Measurements from ENCODE around the gene CDC42BPA.

The CDC42BPA gene

GRCh38 chr1:226976276-226976977 is 341.9 kb downstream of the CDC42BPA start:
- DNase-seq, result no peak

- DNase-seq, result no peak
Observed at GRCh38 chr1:226975259-226976250, 342.7 kb downstream of the CDC42BPA start.

- no peak for DNase-seq
Observed at GRCh38 chr1:226974544-226975258, 343.6 kb downstream of the CDC42BPA start.

- DNase-seq, result no peak
Observed at GRCh38 chr1:226973898-226974543, 344.3 kb downstream of the CDC42BPA start.

GRCh38 chr1:226973371-226973897 is 344.9 kb downstream of the CDC42BPA start:
- no peak for DNase-seq

- DNase-seq, result no peak
Observed at GRCh38 chr1:226972931-226973330, 345.4 kb downstream of the CDC42BPA start.

- no peak for DNase-seq
Observed at GRCh38 chr1:226971765-226972164, 346.5 kb downstream of the CDC42BPA start.

- DNase-seq, result no peak
Observed at GRCh38 chr1:226967665-226968064, 350.6 kb downstream of the CDC42BPA start.

- no peak for DNase-seq
Observed at GRCh38 chr1:226966683-226967082, 351.6 kb downstream of the CDC42BPA start.

GRCh38 chr1:226965581-226966440 is 352.5 kb downstream of the CDC42BPA start:
- no peak for DNase-seq

- DNase-seq, result no peak
Observed at GRCh38 chr1:226964611-226965486, 353.4 kb downstream of the CDC42BPA start.

- DNase-seq, result no peak
Observed at GRCh38 chr1:226964068-226964425, 354.2 kb downstream of the CDC42BPA start.

- no peak for DNase-seq
Observed at GRCh38 chr1:226962421-226963391, 355.6 kb downstream of the CDC42BPA start.

- DNase-seq, result no peak
Observed at GRCh38 chr1:226960944-226961765, 357.1 kb downstream of the CDC42BPA start.

- DNase-seq, result no peak
Observed at GRCh38 chr1:226960256-226960655, 358.0 kb downstream of the CDC42BPA start.

- no peak for DNase-seq
Observed at GRCh38 chr1:226958300-226958699, 360.0 kb downstream of the CDC42BPA start.

GRCh38 chr1:226957714-226958113 is 360.6 kb downstream of the CDC42BPA start:
- no peak for DNase-seq
